HepG2 (cell line): ENCODE results near the gene AAMP. TPM values are rescaled to one million over a fixed set of nuclear protein-coding genes. Genes with fewer than 3 reads are reported as not detected.

ENCODE experiments used
- BORCS8-MEF2B ChIP-seq: sonication (generic); formaldehyde crosslinking; IDR thresholded peaks from 2 replicates; pipeline ENCODE4 v1.8.0; 2022; ENCODE audit warnings: mild to moderate bottlenecking, missing genetic modification reagents
- CREB3 ChIP-seq: sonication (generic); formaldehyde crosslinking; IDR thresholded peaks from 2 replicates; pipeline ENCODE4 v1.5.0; 2020; ENCODE audit warnings: missing genetic modification reagents
- DZIP1 ChIP-seq: sonication (generic); formaldehyde crosslinking; IDR thresholded peaks from 2 replicates; pipeline ENCODE4 v1.5.0; 2020; ENCODE audit warnings: mild to moderate bottlenecking, missing genetic modification reagents
- GPBP1L1 ChIP-seq: sonication (generic); formaldehyde crosslinking; IDR thresholded peaks from 2 replicates; pipeline ENCODE4 v1.5.0; 2020; ENCODE audit warnings: mild to moderate bottlenecking, missing genetic modification reagents
- HIC2 ChIP-seq: sonication (generic); formaldehyde crosslinking; IDR thresholded peaks from 2 replicates; pipeline ENCODE4 v1.9.0; 2022; ENCODE audit warnings: low read depth, missing genetic modification reagents
- HOXA9 ChIP-seq: sonication (generic); formaldehyde crosslinking; IDR thresholded peaks from 2 replicates; pipeline ENCODE4 v1.8.1; 2022; ENCODE audit warnings: missing genetic modification reagents, mild to moderate bottlenecking, moderate library complexity, borderline replicate concordance
- MXD1 ChIP-seq: sonication (generic); formaldehyde crosslinking; IDR thresholded peaks from 2 replicates; pipeline ENCODE4 v1.4.0; 2020; ENCODE audit warnings: mild to moderate bottlenecking, missing genetic modification reagents
- NAIF1 ChIP-seq: sonication (generic); formaldehyde crosslinking; IDR thresholded peaks from 2 replicates; pipeline ENCODE4 v1.5.0; 2020; ENCODE audit warnings: mild to moderate bottlenecking, missing genetic modification reagents, borderline replicate concordance
- NBN ChIP-seq: fragments of 450-650 bp; conservative IDR thresholded peaks from 2 replicates; pipeline ENCODE4 v1.6.1; 2017
- PHF8 ChIP-seq: sonication (generic); formaldehyde crosslinking; IDR thresholded peaks from 2 replicates; pipeline ENCODE4 v1.5.0; 2020; ENCODE audit warnings: missing genetic modification reagents
- RBM39 ChIP-seq: fragments of 200-400 bp; formaldehyde crosslinking; IDR thresholded peaks from one replicate; pipeline ENCODE4 v1.6.1; 2018; ENCODE audit warnings: antibody characterized with exemption, mild to moderate bottlenecking, low read depth, low read length; ENCODE audit not compliant: poor library complexity, severe bottlenecking
- SIN3A ChIP-seq: IDR thresholded peaks from 2 replicates; pipeline ENCODE4 v1.6.1; 2011; ENCODE audit warnings: low read depth, mild to moderate bottlenecking, control low read depth, low read length, borderline replicate concordance
- STAT5B ChIP-seq: sonication (generic); formaldehyde crosslinking; IDR thresholded peaks from 2 replicates; pipeline ENCODE4 v1.4.0; 2020; ENCODE audit warnings: missing genetic modification reagents
- TRAFD1 ChIP-seq: sonication (generic); formaldehyde crosslinking; IDR thresholded peaks from 2 replicates; pipeline ENCODE4 v1.5.1; 2020; ENCODE audit warnings: missing genetic modification reagents, mild to moderate bottlenecking, borderline replicate concordance
- TRIM24 ChIP-seq: sonication (generic); formaldehyde crosslinking; IDR thresholded peaks from 2 replicates; pipeline ENCODE4 v1.8.0; 2022; ENCODE audit warnings: mild to moderate bottlenecking, missing genetic modification reagents
- ZNF44 ChIP-seq: sonication (generic); formaldehyde crosslinking; IDR thresholded peaks from 2 replicates; pipeline ENCODE4 v1.5.1; 2020; ENCODE audit warnings: mild to moderate bottlenecking, missing genetic modification reagents
- ZNF562 ChIP-seq: sonication (generic); formaldehyde crosslinking; IDR thresholded peaks from 2 replicates; pipeline ENCODE4 v1.8.0; 2022; ENCODE audit warnings: missing genetic modification reagents, borderline replicate concordance
- ZNF644 ChIP-seq: IDR thresholded peaks from 2 replicates; pipeline ENCODE4 v1.6.1; 2016; ENCODE audit warnings: low read depth
- ZNF766 ChIP-seq: sonication (generic); formaldehyde crosslinking; IDR thresholded peaks from 2 replicates; pipeline ENCODE4 v1.5.0; 2020; ENCODE audit warnings: missing genetic modification reagents, borderline replicate concordance
- polyA plus RNA-seq, 8 experiments: library from polyadenylated mRNA; depleted of rRNA in 3 of 8; stranded (reverse) in 7 of 8; unstranded in 1 of 8; fragments of >200 nt; fragmentation: Illumina TruSeq in 4 of 8; extraction: Trizol in 4 of 8; gene quantifications; 2 replicates each; pipeline versions ENCODE4 v1.2.1 to v1.2.3, GENCODE V29; 2011 to 2016; ENCODE audit warnings: low read depth in 4 of 8, missing spikeins in 1 of 8, mixed read lengths in 1 of 8; ENCODE audit not compliant: insufficient read depth in 1 of 8
- total RNA-seq, 5 experiments: library from RNA; depleted of rRNA; stranded (reverse); fragments of >200 nt; fragmentation: Illumina TruSeq; extraction: Trizol; gene quantifications; 2 replicates each; pipeline ENCODE4 v1.2.3, GENCODE V29; 2016; ENCODE audit warnings: low read depth in 1 of 5

The AAMP gene
- total and polyA plus RNA-seq, 2 of the 13 experiments (the other 11 are each of a cell fraction or from before 2014, with no cell fraction given): 110 to 186 TPM

GRCh38 chr2:218292048-218293014 lies 22.4 kb upstream of the AAMP start, which contains the start of gene TMBIM1 (continued):
- peak; percentile 61; the same call in 1 of the 2 replicates for TF ChIP-seq SIN3A
- TF ChIP-seq HIC2 (CRISPR knock-in tag): 0 out of 2 replicates have a peak, but pooled peaks have one; percentile 41
- TF ChIP-seq RBM39: peak; percentile 63
- no peak for TF ChIP-seq ZNF644 (CRISPR knock-in tag)
- no peak for TF ChIP-seq NBN
- TF ChIP-seq TRIM24 (CRISPR knock-in tag): no peak
- TF ChIP-seq ZNF44: no peak
- 0 out of 2 replicates have a peak, but pooled peaks have one; percentile 31 for TF ChIP-seq DZIP1 (CRISPR knock-in tag)
- 0 out of 2 replicates have a peak, but pooled peaks have one; percentile 38 for TF ChIP-seq NAIF1 (CRISPR knock-in tag)
- TF ChIP-seq BORCS8-MEF2B: peak; percentile 69
- TF ChIP-seq PHF8 (CRISPR knock-in tag): peak; percentile 90
- no peak for TF ChIP-seq GPBP1L1
- TF ChIP-seq CREB3 (CRISPR knock-in tag): 0 out of 2 replicates have a peak, but pooled peaks have one; percentile 37
- TF ChIP-seq TRAFD1 (CRISPR knock-in tag): no peak
- TF ChIP-seq MXD1 (CRISPR knock-in tag): peak; percentile 81
- no peak for TF ChIP-seq STAT5B (CRISPR knock-in tag)
- TF ChIP-seq ZNF562 (CRISPR knock-in tag): no peak
- TF ChIP-seq ZNF766 (CRISPR knock-in tag): peak; percentile 84
- no peak for TF ChIP-seq HOXA9 (CRISPR knock-in tag)
